Sigmoid colon (tissue), 7 donors: ENCODE measurements around the gene GYS1. TPM values are rescaled to one million over a fixed set of nuclear protein-coding genes. Genes with fewer than 3 reads are reported as not detected.

Experiments
- DNase-seq: peaks from one replicate; pipeline ENCODE4 v3.0.0-alpha.2; 2019
- H3K27ac ChIP-seq, 4 donors: fragments of 200-600 bp; sonication (generic); one replicate each; pipeline ENCODE4 v1.5.1; 2016 to 2019; ENCODE audit warnings: mild to moderate bottlenecking in 1 of 4
- H3K27me3 ChIP-seq, 3 donors: fragments of 200-600 bp; sonication (generic); one replicate each; pipeline ENCODE4 v1.5.1; 2019; ENCODE audit warnings: mild to moderate bottlenecking in 1 of 3
- H3K36me3 ChIP-seq, 4 donors: fragments of 200-600 bp; sonication (generic); one replicate each; pipeline ENCODE4 v1.5.1; 2016 to 2019
- H3K4me1 ChIP-seq, 4 donors: fragments of 200-600 bp; sonication (generic); one replicate each; pipeline ENCODE4 v1.5.1; 2017 to 2019
- H3K4me3 ChIP-seq, 4 donors: fragments of 200-600 bp; sonication (generic); one replicate each; pipeline ENCODE4 v1.5.1; 2017 to 2019; ENCODE audit warnings: mild to moderate bottlenecking in 2 of 4, moderate library complexity in 1 of 4
- H3K9me3 ChIP-seq, 4 donors: fragments of 200-600 bp in 3 of 4; sonication (generic) in 3 of 4; one replicate each; pipeline versions ENCODE4 v1.5.1 to v1.6.1; 2013 to 2019
- CTCF ChIP-seq, 4 experiments: fragments of 450-650 bp in 3 of 4; fragments of 200-600 bp in 1 of 4; IDR thresholded peaks; one replicate each; pipeline ENCODE4 v1.5.1; 2016 to 2019; ENCODE audit warnings: antibody characterized with exemption in 4 of 4, mild to moderate bottlenecking in 3 of 4, moderate library complexity in 2 of 4
- EP300 ChIP-seq, 4 donors: sonication (generic); formaldehyde crosslinking; IDR thresholded peaks; one replicate each; pipeline ENCODE4 v1.6.1; 2017; ENCODE audit warnings: antibody characterized with exemption in 4 of 4
- POLR2A ChIP-seq, 2 donors: fragments of 450-650 bp; IDR thresholded peaks; one replicate each; pipeline ENCODE4 v1.6.1; 2016; ENCODE audit warnings: antibody characterized with exemption in 2 of 2, mild to moderate bottlenecking in 2 of 2, moderate library complexity in 2 of 2
- POLR2AphosphoS5 ChIP-seq, 4 donors: sonication (generic); formaldehyde crosslinking; IDR thresholded peaks; one replicate each; pipeline ENCODE4 v1.6.1; 2017; ENCODE audit warnings: antibody characterized with exemption in 4 of 4
- WGBS, 2 donors: extraction: QIAGEN DNeasy Blood & Tissue Kit; methylation state at CpG; one replicate each; pipeline ENCODE4 v1.1.7; 2013; 5-methylcytosine and 5-hydroxymethylcytosine counted together
- intact Hi-C: fragments of 100-400 bp; cut with DNase I; formaldehyde crosslinking; loops from one replicate; pipeline ENCODE4 v1.15.1; 2023
- polyA plus RNA-seq, 3 donors: library from polyadenylated mRNA; stranded (reverse); fragments of 200-250 nt; gene quantifications; one replicate each; pipeline ENCODE4 v1.2.3, GENCODE V29; 2013
- total RNA-seq, 4 donors: library from RNA; depleted of rRNA; stranded (reverse); fragments of >200 nt; gene quantifications; one replicate each; pipeline ENCODE4 v1.1.0, GENCODE V29; 2016
- donor health status: healthy with polysubstance abuse.
- donor health status: Bipolar disorder and iron deficiency.
- donor health status: healthy.

The GYS1 gene
- total and polyA plus RNA-seq, 7 donors = 11.7 to 32.7 (median 17.5) TPM

- H3K4me1 ChIP-seq = no peaks in the 10 kb centered on the region
Measured at GRCh38 chr19:49011194-49011593, 18.1 kb upstream of the GYS1 start.

GRCh38 chr19:49010453-49010852 lies 17.3 kb upstream of the GYS1 start:
- peaks cover 16 to 86% (median 36%) of the 10 kb centered on the region in 4 donors for H3K36me3 ChIP-seq

More at GRCh38 chr19:49011194-49011593, 18.1 kb upstream of the GYS1 start:
- H3K4me3 ChIP-seq = no peak overlapping the region
- H3K27ac ChIP-seq = no peak overlapping the region
- WGBS, 2 donors = 90 to 93% methylated on average over 17 of the region's 17 CpGs
- intact Hi-C loops = no loop called here
- no peak for DNase-seq
- H3K9me3 ChIP-seq = no peaks in the 10 kb centered on the region
- H3K36me3 ChIP-seq = peaks cover 16 to 85% (median 30%) of the 10 kb centered on the region in 4 donors
- H3K27me3 ChIP-seq = no peaks in the 10 kb centered on the region
- TF ChIP-seq POLR2A (IDR thresholded peaks at IDR 0.05) (no peak), EP300 (IDR thresholded peaks at IDR 0.05) (no peak), POLR2AphosphoS5 (IDR thresholded peaks at IDR 0.05) (no peak), CTCF (IDR thresholded peaks at IDR 0.05) (no peak)

GRCh38 chr19:49009828-49010227 lies 16.7 kb upstream of the GYS1 start:
- TF ChIP-seq POLR2AphosphoS5 (IDR thresholded peaks at IDR 0.05) (no peak), EP300 (IDR thresholded peaks at IDR 0.05) (no peak), POLR2A (IDR thresholded peaks at IDR 0.05) (no peak), CTCF (IDR thresholded peaks at IDR 0.05) (no peak)
- intact Hi-C loops = no loop called here

More at GRCh38 chr19:49010453-49010852, 17.3 kb upstream of the GYS1 start:
- no peak for DNase-seq
- no peaks in the 10 kb centered on the region for H3K27me3 ChIP-seq
- no peak overlapping the region for H3K4me3 ChIP-seq
- no peak for TF ChIP-seq EP300 (IDR thresholded peaks at IDR 0.05)
- no peak for TF ChIP-seq POLR2AphosphoS5 (IDR thresholded peaks at IDR 0.05)
- no peak for TF ChIP-seq POLR2A (IDR thresholded peaks at IDR 0.05)
- TF ChIP-seq CTCF (IDR thresholded peaks at IDR 0.05) = no peak
- no peaks in the 10 kb centered on the region for H3K9me3 ChIP-seq
- no peak overlapping the region for H3K27ac ChIP-seq
- 91 to 94% methylated on average over 18 of the region's 18 CpGs for WGBS, 2 donors
- intact Hi-C loops = no loop called here
- no peaks in the 10 kb centered on the region for H3K4me1 ChIP-seq

GRCh38 chr19:49006905-49007304 lies 13.8 kb upstream of the GYS1 start:
- Histone ChIP-seq H3K36me3 (peaks cover 15 to 91% (median 38%) of the 10 kb centered on the region in 4 donors), H3K4me3 (no peak overlapping the region), H3K4me1 (no peaks in the 10 kb centered on the region), H3K27me3 (no peaks in the 10 kb centered on the region), H3K27ac (no peak overlapping the region), H3K9me3 (no peaks in the 10 kb centered on the region)
- TF ChIP-seq CTCF (IDR thresholded peaks at IDR 0.05) (no peak), POLR2AphosphoS5 (IDR thresholded peaks at IDR 0.05) (no peak), POLR2A (IDR thresholded peaks at IDR 0.05) (no peak)
- DNase-seq = no peak
- intact Hi-C loops = no loop called here
- 98% methylated on average over 22 of the region's 22 CpGs for WGBS, 2 donors

More at GRCh38 chr19:49009828-49010227, 16.7 kb upstream of the GYS1 start:
- H3K9me3 ChIP-seq = no peaks in the 10 kb centered on the region
- no peak overlapping the region for H3K4me3 ChIP-seq
- H3K27me3 ChIP-seq = no peaks in the 10 kb centered on the region
- 95 to 96% methylated on average over 18 of the region's 18 CpGs for WGBS, 2 donors
- DNase-seq = no peak
- no peak overlapping the region for H3K27ac ChIP-seq
- H3K36me3 ChIP-seq = peaks cover 16 to 86% (median 37%) of the 10 kb centered on the region in 4 donors
- no peaks in the 10 kb centered on the region for H3K4me1 ChIP-seq
